G401.6 (cell line): ENCODE results near the gene OR10G3.

Experiments
- FAIRE-seq: peaks from 2 replicates; lab custom pipeline; 2012; peaks lifted over from hg19 to GRCh38; lab: Jason Lieb, UNC

The OR10G3 gene

DNA sequence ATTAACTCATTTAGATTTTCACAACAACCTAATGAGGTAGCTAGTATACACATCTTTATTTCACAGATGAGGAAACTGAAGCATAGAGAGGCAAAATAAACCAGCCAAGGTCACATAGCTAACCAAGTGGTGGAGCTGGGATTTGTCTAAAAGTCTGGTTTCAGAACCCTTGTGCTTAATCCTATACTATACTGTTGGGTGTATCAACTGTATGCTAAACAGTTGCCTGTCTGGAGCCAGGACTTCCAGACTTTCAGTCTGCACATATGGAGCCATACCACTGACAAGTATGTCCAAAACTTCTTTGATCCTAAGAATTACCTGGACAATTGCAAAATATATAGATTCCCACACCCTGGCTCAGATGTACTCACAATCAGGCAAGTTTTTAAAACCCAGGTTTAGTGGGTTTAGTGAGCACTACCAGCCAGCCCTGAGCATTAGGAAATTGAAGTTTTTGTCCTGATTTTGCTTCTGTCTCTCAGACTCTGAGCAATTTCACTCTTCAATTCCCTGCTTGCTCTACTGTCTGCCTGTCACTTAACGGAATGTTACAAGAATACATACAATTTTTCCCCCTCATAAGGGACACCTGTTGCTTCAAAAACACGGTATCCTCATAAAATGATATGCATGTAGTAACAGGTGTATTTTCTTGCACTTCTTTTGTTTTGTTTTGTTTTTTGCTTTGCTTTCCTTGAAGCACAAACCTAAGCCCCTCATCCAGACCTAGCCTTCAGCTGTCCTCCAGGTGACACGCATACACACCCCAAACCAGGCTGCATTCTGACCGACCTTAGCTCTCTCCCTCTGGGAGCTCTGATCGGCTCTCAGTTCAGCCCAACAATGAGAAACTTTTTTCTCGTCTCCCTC, 44.1 kb downstream of the OR10G3 start:
- FAIRE-seq = peak; percentile 80

DNA sequence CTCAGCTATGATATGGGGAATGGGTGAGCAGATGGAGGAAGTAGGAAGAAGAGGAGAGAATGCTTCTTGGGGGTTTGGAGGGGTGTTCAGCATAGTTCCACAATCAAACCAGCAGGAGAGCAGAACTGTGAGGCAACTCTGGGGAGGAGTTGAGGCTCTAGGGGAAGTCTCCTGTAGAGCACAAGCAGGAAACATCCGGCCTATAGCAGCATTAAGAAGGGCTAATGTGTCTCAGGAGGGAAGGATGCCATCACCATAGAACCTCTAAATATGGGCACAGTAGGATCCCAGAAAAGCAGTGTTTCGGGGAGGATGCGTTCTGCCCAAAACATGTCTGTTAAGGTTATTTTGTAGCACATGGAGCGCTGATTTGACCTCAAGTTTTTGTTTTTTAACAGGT, 45.3 kb downstream of the OR10G3 start:
- no peak for FAIRE-seq

DNA sequence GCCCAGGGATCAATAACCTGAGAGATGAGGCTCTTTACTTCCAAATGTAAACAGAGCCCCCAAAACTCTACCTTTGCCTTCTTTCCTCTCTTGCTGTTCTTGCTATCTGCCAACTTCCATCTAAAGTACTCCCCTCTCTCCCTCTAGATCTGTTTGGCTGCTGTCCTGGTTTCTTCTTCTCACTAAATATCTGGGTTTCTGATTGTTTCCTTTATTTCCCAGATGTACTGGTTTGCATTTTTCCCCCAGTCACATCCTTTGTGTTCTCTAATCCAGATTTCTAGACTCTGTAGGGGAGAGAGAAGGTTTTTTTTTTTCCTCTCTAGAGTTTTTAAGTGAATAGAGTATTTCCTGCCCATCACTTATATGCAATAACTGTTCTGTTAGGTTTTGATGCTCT, 46.6 kb downstream of the OR10G3 start:
- no peak for FAIRE-seq

DNA sequence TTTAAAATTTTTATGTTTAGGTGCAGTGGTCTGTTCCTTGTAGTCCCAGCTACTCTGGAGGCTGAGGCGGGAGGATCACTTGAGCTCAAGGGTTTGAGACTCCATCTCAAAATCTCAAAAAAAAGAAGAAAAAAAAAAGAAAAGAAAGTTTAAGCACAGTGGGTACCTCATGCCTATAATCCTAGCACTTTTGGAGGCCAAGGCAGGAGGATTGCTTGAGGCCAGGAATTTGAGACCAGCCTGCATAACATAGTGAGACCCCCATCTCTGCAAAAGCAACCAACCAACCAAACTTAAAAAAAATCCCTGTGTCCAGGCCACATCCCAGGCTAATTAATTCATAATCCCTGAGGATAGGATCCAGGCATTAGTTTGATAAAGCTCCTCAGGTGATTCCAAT, 50.4 kb downstream of the OR10G3 start:
- FAIRE-seq = no peak

DNA sequence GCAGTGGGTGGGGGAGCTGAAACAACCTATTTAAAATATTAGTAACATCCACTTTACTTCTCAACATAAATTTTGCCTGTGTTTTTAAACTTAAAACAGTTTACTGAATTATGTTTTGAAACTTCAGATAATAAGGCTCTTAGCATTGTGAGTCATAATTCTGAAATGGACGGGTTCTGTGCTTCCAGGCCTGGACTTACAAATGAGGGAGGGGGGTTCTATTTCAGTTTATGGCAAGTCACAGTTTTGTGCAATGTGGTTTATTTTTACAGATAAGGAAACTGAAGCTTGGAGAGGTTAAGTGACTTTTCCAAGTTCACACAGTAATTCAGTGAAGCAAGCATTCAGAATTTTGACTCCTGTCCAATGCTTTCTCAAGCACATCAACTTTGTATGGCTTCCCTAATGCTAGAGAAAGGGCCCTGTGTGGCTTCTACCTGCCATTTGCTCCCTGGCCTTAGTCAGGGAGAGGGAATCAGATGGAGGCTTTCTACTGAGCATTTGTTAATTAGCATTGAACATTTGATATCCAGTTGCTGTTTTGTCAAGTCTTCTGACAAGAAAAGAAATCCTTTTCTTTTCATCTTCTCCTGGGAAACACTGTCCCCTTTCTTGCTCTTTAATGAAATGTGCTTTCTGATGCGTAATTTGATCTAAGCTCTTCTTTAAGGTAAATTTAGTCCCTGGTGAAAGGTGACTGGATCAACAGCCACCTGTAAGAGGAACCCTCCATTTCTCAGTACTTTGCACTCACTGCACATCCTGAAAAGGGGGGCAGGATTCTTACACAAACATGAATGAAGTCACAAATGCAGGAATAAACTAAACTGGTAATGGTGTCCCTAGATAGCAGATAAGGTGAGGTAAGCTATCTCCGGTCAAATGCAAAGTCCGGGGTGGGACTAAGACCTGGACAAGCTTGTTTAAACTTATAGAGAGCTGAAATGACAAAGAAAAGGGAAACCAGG, 51.2 kb downstream of the OR10G3 start:
- no peak for FAIRE-seq

DNA sequence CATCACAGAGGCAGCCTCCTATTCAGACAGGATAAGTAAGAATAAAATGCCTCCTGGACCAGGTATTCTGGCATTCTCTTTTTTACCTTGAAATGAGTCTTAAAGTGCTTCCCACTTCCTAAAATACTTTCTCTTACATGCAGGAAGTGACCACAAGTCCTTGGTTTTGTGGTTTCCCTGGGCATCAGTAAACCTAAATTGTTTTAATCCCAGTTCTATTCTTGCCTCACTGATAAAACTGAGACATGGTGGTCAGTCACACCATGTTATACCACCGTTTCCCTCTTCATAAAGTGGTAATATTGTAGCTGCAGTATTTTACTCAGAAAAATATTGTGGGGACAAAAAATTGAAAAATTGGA, 52.6 kb downstream of the OR10G3 start:
- no peak for FAIRE-seq

DNA sequence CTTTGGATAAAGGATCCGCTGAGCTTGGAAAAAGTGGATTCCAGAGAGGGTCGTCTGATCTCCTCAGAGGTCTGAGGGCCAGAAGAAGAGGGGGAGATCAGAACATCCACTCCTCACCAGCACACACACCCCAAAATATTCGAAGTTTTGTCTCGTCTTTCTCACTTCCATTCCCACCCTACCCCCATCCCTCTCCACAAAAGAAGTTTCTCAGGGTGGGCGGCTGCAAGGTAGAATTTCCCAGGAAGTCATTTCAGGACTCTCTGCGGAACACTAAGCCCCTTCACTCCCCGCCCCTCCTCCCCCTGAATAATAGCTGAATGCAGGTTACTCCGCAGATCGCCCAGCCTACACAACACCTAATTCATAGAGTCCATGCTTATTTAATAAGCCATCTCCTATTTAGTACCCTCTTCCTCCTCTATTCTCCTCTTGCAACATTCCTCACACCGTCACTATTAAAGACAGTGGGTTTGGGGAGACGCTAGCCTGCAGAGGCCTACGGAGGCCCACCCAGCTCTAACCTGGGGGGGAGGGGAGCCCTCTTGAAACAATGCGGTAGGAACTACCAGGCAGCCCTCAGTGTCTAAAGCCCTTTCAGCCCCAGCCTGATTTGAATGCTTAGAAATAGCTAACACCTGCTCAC, 53.1 kb downstream of the OR10G3 start:
- FAIRE-seq = no peak

DNA sequence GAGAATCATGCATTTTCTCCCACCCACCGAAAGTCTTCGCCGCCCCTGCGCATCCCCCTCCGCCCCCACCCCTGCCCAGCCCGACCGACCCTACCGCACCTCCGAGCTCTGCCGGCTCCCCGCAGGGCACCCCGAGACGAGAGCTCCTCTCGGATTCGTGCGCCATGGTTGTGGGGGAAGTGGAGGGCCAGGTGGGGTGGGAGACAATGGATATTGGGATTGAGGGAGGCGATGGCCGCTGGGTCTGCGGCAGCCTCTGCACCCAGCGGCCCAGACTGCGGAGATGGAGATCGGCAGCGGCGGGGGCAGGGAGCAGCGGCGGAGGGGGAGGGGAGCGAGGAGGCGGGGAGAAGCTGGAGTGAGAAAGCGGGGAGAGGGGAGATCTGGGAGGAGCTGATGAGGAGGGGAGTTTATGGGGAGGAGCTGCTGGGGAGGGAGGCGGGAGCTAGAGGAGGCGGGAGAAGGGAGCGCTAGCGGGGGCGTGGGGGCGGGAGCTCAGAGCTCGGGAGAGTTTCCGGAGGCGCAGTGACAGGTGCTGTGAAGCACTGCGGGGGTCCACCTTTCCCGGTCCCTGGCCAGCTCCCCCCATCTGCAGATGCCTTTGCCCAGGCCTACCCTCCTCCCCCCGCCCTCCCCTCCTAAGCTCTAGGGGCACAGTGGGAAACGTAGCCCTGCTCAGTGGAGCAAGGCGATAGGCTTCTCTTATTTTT, 53.8 kb downstream of the OR10G3 start, which contains the start of gene SALL2:
TSS of gene SALL2 (minus strand) at position 385 of the 710 bp plus-strand sequence. CDS start at position 166, 219 bp downstream.
- no peak for FAIRE-seq

DNA sequence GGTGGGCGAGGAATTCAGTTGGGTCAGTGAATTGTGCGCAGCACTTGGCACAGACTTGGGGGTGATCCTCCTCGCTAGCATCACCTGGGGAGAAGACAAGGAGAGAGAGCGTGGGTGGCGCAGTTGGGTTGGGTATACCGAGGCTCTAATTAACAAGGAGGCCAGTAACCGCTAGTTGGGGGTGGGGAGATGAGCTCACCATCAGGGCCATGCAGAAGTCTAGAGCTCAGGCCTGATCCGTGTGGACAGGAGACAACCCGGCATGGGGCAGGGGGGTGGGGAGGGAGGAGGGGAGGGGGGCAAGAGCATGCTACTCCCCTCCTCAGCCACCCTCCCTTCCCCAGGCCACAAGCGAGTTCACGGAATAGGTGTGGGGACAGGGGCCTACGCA, 54.3 kb downstream of the OR10G3 start:
- no peak for FAIRE-seq

DNA sequence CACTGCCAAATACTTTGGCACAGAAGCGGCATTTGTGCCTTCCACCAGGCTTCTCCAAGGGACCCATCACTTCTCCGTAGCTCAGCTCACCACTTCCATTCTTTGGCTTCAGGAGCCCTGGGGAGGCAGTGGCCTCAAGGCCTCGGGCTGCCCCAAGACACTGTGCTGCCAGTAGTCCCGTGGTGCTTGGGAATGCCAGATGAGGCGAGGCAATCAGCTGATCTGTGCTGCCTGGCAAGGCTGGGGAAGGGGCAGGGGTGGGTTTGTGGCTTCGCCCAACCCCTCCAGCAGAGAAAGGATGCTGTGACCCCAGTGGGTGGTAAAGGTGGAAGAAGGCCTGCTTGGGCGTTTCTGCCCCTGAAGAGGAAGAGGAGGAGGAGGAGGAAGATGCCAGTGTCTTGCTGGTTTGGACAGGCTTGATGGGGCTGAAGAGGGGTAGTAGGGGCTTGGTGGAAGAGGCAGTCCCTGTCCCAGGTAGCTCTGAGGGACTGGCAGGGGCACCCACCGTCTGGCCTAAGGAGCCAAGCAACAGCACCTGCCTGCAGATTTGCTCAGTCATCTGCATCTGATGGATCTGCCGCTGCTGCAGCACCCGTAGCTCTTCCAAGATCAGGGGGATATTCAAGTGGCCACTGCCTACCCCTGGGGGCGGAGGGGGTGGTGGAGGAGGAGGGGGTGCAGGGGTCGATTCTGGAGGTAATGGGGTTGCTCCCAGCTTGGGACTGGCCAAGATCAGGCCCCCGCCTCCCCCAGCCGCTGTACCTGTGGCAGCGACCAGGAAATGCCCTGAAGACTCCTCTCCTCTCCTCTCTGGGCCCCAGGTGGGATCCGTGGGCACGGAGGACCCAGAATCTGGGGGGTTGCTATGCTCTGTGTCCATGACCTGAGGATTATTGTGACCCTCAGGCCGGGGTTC, 55.0 kb downstream of the OR10G3 start:
- FAIRE-seq = no peak

DNA sequence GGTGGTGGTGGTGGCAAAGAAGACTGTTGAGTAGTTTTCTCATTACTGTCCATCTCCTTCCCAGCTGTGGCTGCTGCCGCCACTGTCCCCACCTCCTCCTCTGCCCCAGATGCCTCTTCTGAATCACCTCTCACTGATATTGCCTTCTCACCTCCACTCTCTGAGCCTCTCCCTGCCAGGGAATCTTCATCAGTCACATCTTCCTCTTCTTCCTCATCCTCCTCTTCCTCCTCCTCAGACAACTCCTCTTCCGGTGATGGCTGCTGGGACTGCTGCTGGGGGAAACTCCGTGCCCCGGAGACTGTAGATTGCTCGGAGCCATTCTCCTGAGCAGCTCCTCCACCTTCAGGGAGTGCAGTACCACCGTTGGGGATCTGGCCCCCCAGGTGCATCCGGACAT, 56.7 kb downstream of the OR10G3 start:
- no peak for FAIRE-seq

DNA sequence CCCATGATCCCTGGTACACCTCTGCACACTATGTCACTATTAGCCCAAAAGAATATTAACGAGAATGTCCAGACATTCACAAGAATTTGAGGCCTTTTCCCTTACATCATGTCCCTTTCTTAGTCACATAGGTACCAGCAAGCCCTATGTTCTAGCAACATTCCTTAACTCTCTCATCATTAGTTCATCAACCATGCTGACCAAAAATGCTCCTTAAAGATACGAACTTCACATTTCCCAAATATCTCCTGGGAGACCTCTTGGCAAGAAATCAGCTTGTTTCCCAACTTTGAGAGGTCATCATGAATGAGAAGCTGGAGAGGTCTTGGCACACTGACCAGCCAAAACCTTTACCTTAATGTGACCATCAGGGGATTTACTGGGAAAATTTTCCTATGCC, 58.4 kb downstream of the OR10G3 start:
- no peak for FAIRE-seq

DNA sequence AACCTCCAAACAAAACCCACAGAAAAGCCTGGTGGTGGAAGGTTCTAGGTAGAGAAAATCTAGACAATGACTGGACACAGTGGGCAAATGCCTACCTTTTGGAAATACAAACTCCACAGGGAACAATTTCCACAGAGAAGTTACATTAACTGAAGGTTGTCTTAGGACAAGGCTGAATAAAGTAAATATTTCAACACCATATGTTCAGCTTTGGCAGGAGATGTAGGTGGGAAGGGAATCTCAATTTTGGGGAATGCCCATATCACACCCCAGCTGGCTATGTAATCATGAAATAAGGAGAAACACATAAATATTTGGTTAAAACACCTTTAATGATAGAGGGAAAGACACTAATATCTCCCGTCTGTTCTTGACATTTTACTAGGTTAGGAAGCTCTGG, 59.1 kb downstream of the OR10G3 start:
- FAIRE-seq = no peak

DNA sequence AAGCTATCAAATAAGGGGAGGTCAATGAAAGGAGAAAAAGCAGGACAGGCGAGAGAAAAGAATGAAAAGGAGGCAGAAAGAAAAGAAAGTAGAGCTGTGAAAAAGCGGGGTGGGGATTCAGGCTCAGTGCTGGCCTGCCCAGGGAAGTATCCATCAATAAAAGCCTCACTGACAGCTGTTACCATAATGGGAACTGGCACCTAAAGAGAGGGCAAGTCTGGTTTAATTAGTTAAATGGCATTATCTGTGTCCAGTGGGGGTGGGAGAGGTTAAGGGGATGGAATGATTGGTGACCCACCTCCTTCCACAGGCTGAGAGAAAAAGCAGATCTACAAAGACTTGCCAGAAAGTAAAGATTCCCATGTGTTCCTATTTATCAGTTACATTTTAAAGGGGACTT, 61.2 kb downstream of the OR10G3 start:
- no peak for FAIRE-seq
